ENCODE measurements around the gene CTIF.

- TF ChIP-seq CTCF (IDR thresholded peaks at IDR 0.05) (no peak), POLR2A (IDR thresholded peaks at IDR 0.05) (no peak)
These were observed 8.7 kb downstream of the CTIF start for GRCh38 chr18:48547531-48547981.

Measured in heart left ventricle (tissue), 13 donors.